Gastrocnemius medialis (tissue), 4 donors: ENCODE results near the gene ACKR1.

Source experiments
- POLR2A ChIP-seq, 2 donors: fragments of 450-650 bp; IDR thresholded peaks; one replicate each; pipeline ENCODE4 v1.6.1; 2017; ENCODE audit warnings: antibody characterized with exemption in 2 of 2, mild to moderate bottlenecking in 2 of 2, moderate library complexity in 2 of 2
- TF ChIP-seq, protein P1 (sequence below), 5 experiments: fragments of 450-650 bp in 3 of 5; fragments of 200-600 bp in 2 of 5; sonication (generic) in 2 of 5; IDR thresholded peaks in 4 of 5; conservative IDR thresholded peaks in 1 of 5; 1 replicate in 4 of 5; 2 replicates in 1 of 5; pipeline ENCODE4 v1.5.1; 2016 to 2019; ENCODE audit warnings: antibody characterized with exemption in 5 of 5, mild to moderate bottlenecking in 3 of 5, moderate library complexity in 3 of 5

DNA sequence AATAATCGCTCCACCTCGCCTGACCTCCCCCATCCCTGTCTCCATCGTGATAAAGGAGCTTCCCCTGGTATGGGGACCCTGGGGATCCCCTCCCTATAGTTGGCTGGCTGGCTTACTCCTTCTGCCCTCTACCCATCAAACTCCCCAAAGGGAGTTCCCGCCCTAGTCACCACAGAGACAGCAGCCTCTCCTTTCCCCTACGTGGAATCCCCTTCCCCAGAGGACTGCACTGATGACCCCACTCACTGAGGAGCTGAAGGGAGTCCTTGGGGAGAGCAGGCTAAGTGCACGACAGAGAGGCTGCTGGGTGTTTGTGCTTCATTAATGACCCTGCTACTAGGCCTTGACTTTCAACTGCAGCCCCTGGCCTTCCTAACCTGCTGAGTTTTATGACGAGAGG lies 31.4 kb upstream of the ACKR1 start:
- TF ChIP-seq, protein P1, sequence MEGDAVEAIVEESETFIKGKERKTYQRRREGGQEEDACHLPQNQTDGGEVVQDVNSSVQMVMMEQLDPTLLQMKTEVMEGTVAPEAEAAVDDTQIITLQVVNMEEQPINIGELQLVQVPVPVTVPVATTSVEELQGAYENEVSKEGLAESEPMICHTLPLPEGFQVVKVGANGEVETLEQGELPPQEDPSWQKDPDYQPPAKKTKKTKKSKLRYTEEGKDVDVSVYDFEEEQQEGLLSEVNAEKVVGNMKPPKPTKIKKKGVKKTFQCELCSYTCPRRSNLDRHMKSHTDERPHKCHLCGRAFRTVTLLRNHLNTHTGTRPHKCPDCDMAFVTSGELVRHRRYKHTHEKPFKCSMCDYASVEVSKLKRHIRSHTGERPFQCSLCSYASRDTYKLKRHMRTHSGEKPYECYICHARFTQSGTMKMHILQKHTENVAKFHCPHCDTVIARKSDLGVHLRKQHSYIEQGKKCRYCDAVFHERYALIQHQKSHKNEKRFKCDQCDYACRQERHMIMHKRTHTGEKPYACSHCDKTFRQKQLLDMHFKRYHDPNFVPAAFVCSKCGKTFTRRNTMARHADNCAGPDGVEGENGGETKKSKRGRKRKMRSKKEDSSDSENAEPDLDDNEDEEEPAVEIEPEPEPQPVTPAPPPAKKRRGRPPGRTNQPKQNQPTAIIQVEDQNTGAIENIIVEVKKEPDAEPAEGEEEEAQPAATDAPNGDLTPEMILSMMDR (IDR thresholded peaks at IDR 0.05 in 4 of 5, conservative IDR thresholded peaks at IDR 0.05 in 1 of 5) = no peak
- no peak for TF ChIP-seq POLR2A (IDR thresholded peaks at IDR 0.05)
